HG02870 (cell line): Measurements from ENCODE around the gene NCBP2L.

ENCODE experiments used
- ATAC-seq: cut with Tn5 transposase; IDR thresholded peaks from one replicate; pipeline ENCODE4 v1.9.1; 2021; ENCODE audit warnings: mild to moderate bottlenecking, moderate library complexity; ENCODE audit not compliant: unreplicated experiment

NCBP2L gene

GRCh38 chrX:107752043-107752442 is 25.5 kb upstream of the NCBP2L start:
- no peak for ATAC-seq

- ATAC-seq: no peak
These were observed 24.8 kb upstream of the NCBP2L start for GRCh38 chrX:107752714-107753113.

GRCh38 chrX:107753187-107753586 is 24.3 kb upstream of the NCBP2L start:
- ATAC-seq: no peak

- ATAC-seq: no peak
These were observed 21.8 kb upstream of the NCBP2L start for GRCh38 chrX:107755721-107756120.

GRCh38 chrX:107758231-107758766 is 19.2 kb upstream of the NCBP2L start:
- ATAC-seq: no peak

- ATAC-seq: no peak
These were observed 17.0 kb upstream of the NCBP2L start for GRCh38 chrX:107760304-107761077.

- ATAC-seq: no peak
These were observed 13.9 kb upstream of the NCBP2L start for GRCh38 chrX:107763647-107764046.

GRCh38 chrX:107764845-107765608 is 12.5 kb upstream of the NCBP2L start:
- no peak for ATAC-seq

GRCh38 chrX:107766470-107767150 is 10.9 kb upstream of the NCBP2L start:
- ATAC-seq: no peak

GRCh38 chrX:107768051-107768450 is 9.5 kb upstream of the NCBP2L start:
- ATAC-seq: no peak

- no peak for ATAC-seq
These were observed 7.8 kb upstream of the NCBP2L start for GRCh38 chrX:107769581-107770317.

- ATAC-seq: no peak
These were observed 4.3 kb upstream of the NCBP2L start for GRCh38 chrX:107773206-107773605.

- ATAC-seq: no peak
These were observed 3.6 kb upstream of the NCBP2L start for GRCh38 chrX:107773906-107774435.

- peak; percentile 17 for ATAC-seq
These were observed 2.4 kb upstream of the NCBP2L start for GRCh38 chrX:107775000-107775733.

GRCh38 chrX:107775734-107776511 is 1.6 kb upstream of the NCBP2L start, which contains the start of gene TSC22D3:
Gene TSC22D3, minus strand, starts transcription at chrX:107775787. Its CDS starts 368 bp downstream, at chrX:107775419.
- ATAC-seq: peak; percentile 73

- peak; percentile 80 for ATAC-seq
These were observed 641 bp upstream of the NCBP2L start for GRCh38 chrX:107776649-107777535.

GRCh38 chrX:107780525-107780924 is 3.0 kb downstream of the NCBP2L start:
- no peak for ATAC-seq

- no peak for ATAC-seq
These were observed 10.3 kb downstream of the NCBP2L start for GRCh38 chrX:107787827-107788226.
